ENCODE results near the gene COX4I1. TPM values are rescaled to one million over a fixed set of nuclear protein-coding genes. Genes with fewer than 3 reads are reported as not detected.

COX4I1 gene
- total and polyA plus RNA-seq, 9 of the 15 experiments (the other 6 are each of a cell fraction or from before 2014, with no cell fraction given) = 651 to 2,356 (median 1,032) TPM

DNA sequence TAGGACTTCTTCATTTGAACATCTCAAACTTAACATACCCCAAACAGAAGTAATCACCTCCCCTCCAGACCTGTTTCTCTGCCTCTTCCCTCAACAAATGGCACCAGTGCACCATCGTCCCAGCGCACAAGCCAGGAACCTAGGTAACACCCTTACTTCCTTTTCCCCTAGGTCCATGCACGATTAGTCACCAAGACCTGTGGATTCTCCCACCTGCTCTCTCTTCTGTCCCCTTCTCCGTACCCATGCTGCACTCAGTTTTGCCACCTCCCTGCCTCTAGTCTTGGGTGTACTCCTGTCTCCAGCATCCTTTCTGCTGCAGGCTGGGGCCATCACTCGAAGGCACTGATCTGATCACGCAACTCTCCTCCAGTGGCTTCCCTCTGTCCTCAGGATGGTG, 3.3 kb upstream of the COX4I1 start:
- H3K9ac ChIP-seq (ENCODE audit: insufficient read depth in 1 of 2, low read depth in 2 of 2, low read length in 2 of 2) = peak overlapping the region in 1 of 2 experiments; percentile 47; a peak in 1 of 4 replicates
- in situ Hi-C loops (cut with MboI) = no loop called here
- H3K79me2 ChIP-seq (ENCODE audit: control insufficient read depth, insufficient read depth, low read length) = peaks cover 100% of the 10 kb centered on the region
- H2AFZ ChIP-seq (ENCODE audit: low read depth, low read length) = no peak overlapping the region
- no peak overlapping the region for H3K4me3 ChIP-seq
- intact Hi-C loops (cut with micrococcal nuclease) = no loop called here
- ATAC-seq (no peak), FAIRE-seq (no peak), DNase-seq (ENCODE audit: extremely low read depth in 1 of 4, low spot score in 3 of 4) (no peak)
- 96% methylated on average over 6 of the region's 6 CpGs for WGBS (ENCODE audit: insufficient coverage, low coverage, missing lambda C conversion rate)
- no peaks in the 10 kb centered on the region for H3K9me3 ChIP-seq (replicated peaks; ENCODE audit: control insufficient read depth, insufficient read depth, low read depth, low read length)
- H3K9me1 ChIP-seq (ENCODE audit: control insufficient read depth, insufficient read depth, low read length) = peaks cover 8% of the 10 kb centered on the region
- H3K36me3 ChIP-seq (ENCODE audit: control insufficient read depth, insufficient read depth, low read length) = peaks cover 71% of the 10 kb centered on the region
- no peaks in the 10 kb centered on the region for H3K27me3 ChIP-seq (ENCODE audit: control insufficient read depth in 2 of 2, insufficient read depth in 2 of 2, low read length in 2 of 2)
- H3K4me1 ChIP-seq (replicated peaks in 1 of 2; ENCODE audit: control insufficient read depth in 2 of 2, insufficient read depth in 2 of 2, low read length in 2 of 2) = peaks cover 10 to 13% of the 10 kb centered on the region in 2 experiments; a peak in 4 of 5 replicates
- H3K27ac ChIP-seq (ENCODE audit: extremely low read depth, low read depth, low read length) = no peak overlapping the region
- no peak for TF ChIP-seq ASH1L (IDR thresholded peaks at IDR 0.05; ENCODE audit: borderline replicate concordance, low read depth, partially characterized antibody)
- TF ChIP-seq CBFA2T3 (IDR thresholded peaks at IDR 0.05) = no peak
- TF ChIP-seq POLR2A (conservative IDR thresholded peaks at IDR 0.05) = no peak
- no peak for TF ChIP-seq SREBF2 (CRISPR knock-in tag; IDR thresholded peaks at IDR 0.05)
- TF ChIP-seq WHSC1 (IDR thresholded peaks at IDR 0.05; ENCODE audit: low read length) = no peak
- H3K4me2 ChIP-seq (ENCODE audit: insufficient read depth, low read length) = no peak overlapping the region
- H4K20me1 ChIP-seq (replicated peaks; ENCODE audit: control insufficient read depth, insufficient read depth, low read length) = peaks cover 12% of the 10 kb centered on the region; the same call in 1 of the 2 replicates
- POLR2A ChIA-PET = interaction anchor here (1.9 kb wide), 1 partner anchor 9 kb away, joined by 7 read pairs; no protein-coding TSS in a partner anchor
- CTCF ChIA-PET (ENCODE audit: low intra/inter-chr PET ratio) = no interaction called here
- BruUV-seq (replicated peaks) = no TSS peak

DNA sequence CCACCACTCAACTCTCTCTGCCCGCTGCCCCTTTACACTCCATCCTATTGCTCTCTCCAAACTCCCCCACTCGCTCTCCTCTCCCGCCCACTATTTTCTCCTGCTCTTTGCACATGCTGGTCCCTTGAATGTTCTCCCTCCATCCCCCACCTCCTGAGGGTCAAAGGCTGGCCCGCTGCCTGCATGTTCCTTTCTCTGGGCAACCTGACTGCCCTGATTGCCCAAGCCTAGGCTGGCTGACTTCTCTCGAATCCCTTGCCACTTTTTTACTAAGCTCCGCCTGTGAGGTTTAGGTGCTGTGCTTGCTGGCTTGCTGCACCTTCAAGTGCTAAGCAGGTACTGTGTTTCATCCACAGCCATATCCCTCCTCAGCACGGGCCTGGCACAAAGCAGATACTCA, 2.9 kb upstream of the COX4I1 start:
- no peak overlapping the region for H3K27ac ChIP-seq (ENCODE audit: extremely low read depth, low read depth, low read length)
- H3K9me3 ChIP-seq (replicated peaks; ENCODE audit: control insufficient read depth, insufficient read depth, low read depth, low read length) = no peaks in the 10 kb centered on the region
- no peak for FAIRE-seq
- H2AFZ ChIP-seq (ENCODE audit: low read depth, low read length) = no peak overlapping the region
- no peak overlapping the region for H3K4me2 ChIP-seq (ENCODE audit: insufficient read depth, low read length)
- ChIA-PET CTCF (ENCODE audit: low intra/inter-chr PET ratio) (no interaction called here), POLR2A (interaction anchor here (0.9 to 1.9 kb wide), 2 partner anchors 10 to 21 kb away, joined by 3 to 7 read pairs; no protein-coding TSS in a partner anchor)
- peaks cover 72% of the 10 kb centered on the region for H3K36me3 ChIP-seq (ENCODE audit: control insufficient read depth, insufficient read depth, low read length)
- peaks cover 12% of the 10 kb centered on the region; the same call in 1 of the 2 replicates for H4K20me1 ChIP-seq (replicated peaks; ENCODE audit: control insufficient read depth, insufficient read depth, low read length)
- ATAC-seq = no peak
- H3K79me2 ChIP-seq (ENCODE audit: control insufficient read depth, insufficient read depth, low read length) = peaks cover 100% of the 10 kb centered on the region
- no TSS peak for BruUV-seq (replicated peaks)
- peaks cover 11 to 13% of the 10 kb centered on the region in 2 experiments; a peak in 4 of 5 replicates for H3K4me1 ChIP-seq (replicated peaks in 1 of 2; ENCODE audit: control insufficient read depth in 2 of 2, insufficient read depth in 2 of 2, low read length in 2 of 2)
- no peak for TF ChIP-seq ZNF431 (CRISPR knock-in tag; IDR thresholded peaks at IDR 0.05)
- WGBS (ENCODE audit: insufficient coverage, low coverage, missing lambda C conversion rate) = 93% methylated on average over 7 of the region's 7 CpGs
- intact Hi-C loops (cut with micrococcal nuclease) (no loop called here), in situ Hi-C loops (cut with MboI) (no loop called here)
- H3K9ac ChIP-seq (ENCODE audit: insufficient read depth in 1 of 2, low read depth in 2 of 2, low read length in 2 of 2) = peak overlapping the region in 1 of 2 experiments; percentile 47; a peak in 1 of 4 replicates
- H3K9me1 ChIP-seq (ENCODE audit: control insufficient read depth, insufficient read depth, low read length) = peaks cover 8% of the 10 kb centered on the region
- H3K4me3 ChIP-seq = no peak overlapping the region
- no peak for DNase-seq (ENCODE audit: extremely low read depth in 1 of 4, low spot score in 3 of 4)
- H3K27me3 ChIP-seq (ENCODE audit: control insufficient read depth in 2 of 2, insufficient read depth in 2 of 2, low read length in 2 of 2) = no peaks in the 10 kb centered on the region
